ENCODE measurements around the gene UBR4.

Gene UBR4

DNA sequence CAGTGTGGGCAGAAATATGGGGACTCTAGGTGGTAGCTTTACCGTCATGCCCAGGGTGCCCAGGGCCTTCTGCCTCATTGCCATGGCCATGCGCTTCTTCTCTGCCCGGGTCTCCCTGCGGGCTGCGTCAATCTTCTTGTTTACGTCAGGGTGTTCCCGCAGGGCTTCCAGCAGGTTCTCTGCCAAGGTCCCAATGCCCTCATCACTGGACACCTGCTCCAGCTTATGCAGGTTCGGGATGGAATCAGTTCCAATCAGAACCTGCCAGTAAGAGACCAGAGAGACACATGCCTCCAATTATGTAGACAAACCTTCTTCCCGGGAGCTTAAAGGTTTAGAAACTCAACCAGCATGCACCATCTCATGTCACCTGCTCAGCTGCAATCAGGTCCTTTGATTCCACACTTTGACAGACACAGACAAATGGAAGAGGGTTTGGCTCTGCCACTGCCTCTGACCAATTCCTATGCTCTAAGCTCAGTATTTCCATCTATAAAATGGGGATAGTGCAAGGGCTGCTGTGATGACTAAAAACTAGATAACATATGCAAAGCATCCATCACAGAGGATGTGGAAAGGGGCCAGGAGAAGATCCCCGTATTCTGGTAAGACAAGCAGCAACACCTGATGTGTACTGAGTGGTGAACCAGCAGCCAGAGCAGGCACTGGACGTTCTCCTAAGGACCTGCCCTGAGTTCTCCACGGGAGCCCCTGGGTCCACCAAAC is 121.2 kb downstream of the UBR4 start:
- Mint-ChIP-seq H3K36me3 (ENCODE audit: low read depth) (peaks cover 55% of the 10 kb centered on the region), H3K4me3 (no peak overlapping the region), H3K9me3 (no peaks in the 10 kb centered on the region), H3K27me3 (ENCODE audit: low read depth, poor library complexity) (peaks cover 2% of the 10 kb centered on the region), H3K27ac (no peak overlapping the region), H3K4me1 (no peaks in the 10 kb centered on the region)
- TF ChIP-seq, protein P1, sequence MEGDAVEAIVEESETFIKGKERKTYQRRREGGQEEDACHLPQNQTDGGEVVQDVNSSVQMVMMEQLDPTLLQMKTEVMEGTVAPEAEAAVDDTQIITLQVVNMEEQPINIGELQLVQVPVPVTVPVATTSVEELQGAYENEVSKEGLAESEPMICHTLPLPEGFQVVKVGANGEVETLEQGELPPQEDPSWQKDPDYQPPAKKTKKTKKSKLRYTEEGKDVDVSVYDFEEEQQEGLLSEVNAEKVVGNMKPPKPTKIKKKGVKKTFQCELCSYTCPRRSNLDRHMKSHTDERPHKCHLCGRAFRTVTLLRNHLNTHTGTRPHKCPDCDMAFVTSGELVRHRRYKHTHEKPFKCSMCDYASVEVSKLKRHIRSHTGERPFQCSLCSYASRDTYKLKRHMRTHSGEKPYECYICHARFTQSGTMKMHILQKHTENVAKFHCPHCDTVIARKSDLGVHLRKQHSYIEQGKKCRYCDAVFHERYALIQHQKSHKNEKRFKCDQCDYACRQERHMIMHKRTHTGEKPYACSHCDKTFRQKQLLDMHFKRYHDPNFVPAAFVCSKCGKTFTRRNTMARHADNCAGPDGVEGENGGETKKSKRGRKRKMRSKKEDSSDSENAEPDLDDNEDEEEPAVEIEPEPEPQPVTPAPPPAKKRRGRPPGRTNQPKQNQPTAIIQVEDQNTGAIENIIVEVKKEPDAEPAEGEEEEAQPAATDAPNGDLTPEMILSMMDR (IDR thresholded peaks at IDR 0.05): no peak
- no peak for DNase-seq

DNA sequence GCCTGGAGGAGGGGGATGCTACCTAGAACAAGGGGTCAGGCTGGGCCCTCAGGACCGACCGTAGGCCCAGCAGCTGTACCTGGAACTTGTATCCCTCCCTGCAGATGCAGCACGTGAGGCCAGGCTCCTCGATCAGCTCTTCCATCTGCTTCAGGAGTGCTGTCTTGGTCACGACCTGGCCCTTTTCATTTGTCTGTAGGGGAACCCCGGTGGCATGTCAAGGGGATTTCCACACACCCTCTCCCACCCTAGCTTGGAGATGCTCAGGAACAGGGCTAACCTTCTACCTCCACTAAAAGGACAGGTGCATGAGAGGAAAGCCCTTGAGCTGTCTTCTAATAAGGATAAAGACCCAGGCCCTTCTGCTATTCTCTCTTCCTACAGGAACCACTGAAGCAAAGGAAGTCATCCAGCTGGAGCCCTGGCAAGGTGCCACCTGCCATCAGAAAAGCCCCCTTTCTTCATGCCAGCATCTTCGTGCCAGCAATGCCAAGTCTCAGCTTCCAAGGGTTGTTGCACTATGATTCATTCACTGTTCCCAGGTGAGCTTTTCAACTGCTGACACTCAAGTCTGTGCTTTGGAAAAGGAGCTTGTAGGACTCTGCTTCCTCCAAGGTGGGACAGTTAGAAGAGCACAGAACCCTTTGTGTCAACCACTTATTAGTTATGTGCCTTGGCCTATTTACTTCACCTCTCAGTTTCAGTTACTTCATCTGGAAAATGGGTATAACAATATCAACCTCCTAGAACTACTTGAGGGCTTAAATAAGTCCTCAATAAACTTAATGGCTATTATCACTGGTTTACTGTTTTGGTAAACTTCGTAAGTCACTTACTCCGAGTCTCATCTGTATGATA is 122.1 kb downstream of the UBR4 start:
- H3K27me3 Mint-ChIP-seq (ENCODE audit: low read depth, poor library complexity): peaks cover 2% of the 10 kb centered on the region
- H3K27ac Mint-ChIP-seq: no peak overlapping the region
- no peaks in the 10 kb centered on the region for H3K9me3 Mint-ChIP-seq
- H3K36me3 Mint-ChIP-seq (ENCODE audit: low read depth): peaks cover 53% of the 10 kb centered on the region
- TF ChIP-seq, protein P1 (IDR thresholded peaks at IDR 0.05): no peak
- no peak overlapping the region for H3K4me3 Mint-ChIP-seq
- H3K4me1 Mint-ChIP-seq: no peaks in the 10 kb centered on the region
- no peak for DNase-seq

DNA sequence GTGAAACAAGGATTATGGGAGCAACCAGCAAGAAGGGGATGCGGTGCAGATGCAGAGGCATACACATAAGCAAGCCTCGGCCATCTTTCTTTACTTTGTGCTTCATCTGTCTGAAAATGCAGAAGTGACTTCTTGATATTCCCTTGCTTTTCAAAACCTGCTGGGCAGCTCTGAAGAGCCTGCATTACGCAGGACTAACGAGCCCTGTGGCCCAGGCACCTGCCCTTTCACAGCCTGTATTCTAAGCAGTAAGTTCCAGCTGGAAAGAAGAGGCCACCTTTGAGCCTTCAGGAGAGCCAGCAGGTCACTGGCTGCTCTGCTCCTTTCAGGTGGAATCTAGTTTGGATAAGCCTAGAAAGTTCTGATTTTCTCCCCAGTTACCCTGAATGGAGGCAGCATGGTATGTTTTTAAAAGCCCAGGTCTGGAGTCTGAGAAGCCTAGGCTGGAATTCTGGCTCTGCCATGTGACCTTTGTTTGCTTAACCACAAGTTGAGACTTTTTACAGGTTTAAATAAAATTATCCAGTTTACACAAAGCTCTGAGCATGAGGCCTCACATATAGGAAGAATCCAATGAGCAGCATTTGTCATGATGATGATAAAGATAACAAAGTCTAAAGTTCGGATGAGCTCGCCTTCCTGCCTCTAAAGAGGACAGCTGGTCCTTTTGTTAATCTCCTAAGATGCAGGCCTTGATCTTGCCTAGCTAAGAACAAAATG is 122.9 kb downstream of the UBR4 start:
- DNase-seq: no peak
- Mint-ChIP-seq H3K36me3 (ENCODE audit: low read depth) (peaks cover 54% of the 10 kb centered on the region), H3K9me3 (no peaks in the 10 kb centered on the region), H3K27me3 (ENCODE audit: low read depth, poor library complexity) (peaks cover 2% of the 10 kb centered on the region), H3K4me3 (no peak overlapping the region), H3K4me1 (no peaks in the 10 kb centered on the region), H3K27ac (no peak overlapping the region)
- TF ChIP-seq, protein P1 (IDR thresholded peaks at IDR 0.05): no peak

DNA sequence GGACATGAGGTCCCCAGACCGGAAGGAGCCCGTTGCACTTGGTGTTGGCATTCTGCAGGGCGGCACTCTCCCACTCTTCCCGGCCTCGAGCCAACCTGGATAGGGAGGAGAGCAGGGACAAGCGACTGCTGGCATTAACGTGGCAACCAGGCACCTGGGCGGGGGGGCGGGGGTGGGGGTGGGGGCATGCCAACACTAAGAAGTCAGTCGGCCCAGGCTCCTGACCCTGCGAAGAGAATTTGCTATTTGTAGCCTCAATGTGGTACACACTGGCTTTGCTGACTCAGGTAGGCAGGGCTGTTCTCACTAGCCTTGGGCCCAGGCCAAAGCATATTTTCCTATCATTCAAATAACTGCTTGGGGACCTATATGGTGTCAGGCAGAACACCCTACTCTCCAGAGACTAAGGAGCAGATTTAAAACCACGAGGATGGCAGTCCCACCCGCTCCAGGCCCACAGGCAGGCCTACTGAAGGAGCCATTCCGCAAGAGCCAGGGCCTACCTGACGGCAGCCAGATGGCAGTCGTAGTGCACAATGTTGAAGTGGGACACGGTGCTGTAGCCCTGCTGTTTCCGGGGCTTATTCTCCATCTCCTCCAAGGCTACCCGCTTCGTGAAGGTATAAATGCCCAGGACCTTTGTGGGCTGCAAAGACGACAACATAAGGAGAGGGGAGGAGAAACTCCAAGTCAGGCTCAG is 123.7 kb downstream of the UBR4 start:
- no peak for DNase-seq
- Mint-ChIP-seq H3K36me3 (ENCODE audit: low read depth) (peaks cover 57% of the 10 kb centered on the region), H3K4me1 (peaks cover 7% of the 10 kb centered on the region), H3K27me3 (ENCODE audit: low read depth, poor library complexity) (peaks cover 2% of the 10 kb centered on the region), H3K4me3 (no peak overlapping the region), H3K27ac (peak overlapping the region; percentile 24), H3K9me3 (no peaks in the 10 kb centered on the region)
- TF ChIP-seq, protein P1 (IDR thresholded peaks at IDR 0.05): no peak

DNA sequence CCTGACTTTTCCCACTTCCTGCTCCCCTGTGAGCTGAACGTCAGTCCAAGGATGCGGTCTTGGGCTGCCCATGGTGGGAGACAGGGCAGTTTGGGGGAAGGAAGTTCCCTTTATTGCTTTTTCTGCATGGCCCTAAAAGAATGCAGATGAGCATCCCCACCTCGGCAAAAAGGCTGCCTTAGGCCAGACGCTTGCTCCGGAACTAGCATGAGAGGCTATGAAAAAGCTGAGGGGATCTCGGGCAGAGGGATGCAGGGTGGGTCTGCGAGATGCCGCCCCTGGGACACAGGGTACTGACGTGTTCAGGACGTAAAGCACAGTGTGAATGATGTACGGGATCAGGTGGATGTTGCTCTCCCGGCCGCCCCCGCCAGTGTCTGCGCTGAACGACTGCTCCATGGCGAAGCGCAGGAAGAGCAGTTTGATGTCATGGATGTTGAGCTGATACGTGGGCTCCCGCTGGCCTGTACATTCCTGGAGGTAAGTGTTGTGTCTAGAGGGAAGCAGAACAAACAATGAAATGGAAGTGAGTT is 125.8 kb downstream of the UBR4 start:
- no peak overlapping the region for H3K4me3 Mint-ChIP-seq
- H3K9me3 Mint-ChIP-seq: no peaks in the 10 kb centered on the region
- DNase-seq: no peak
- no peak overlapping the region for H3K27ac Mint-ChIP-seq
- peaks cover 63% of the 10 kb centered on the region for H3K36me3 Mint-ChIP-seq (ENCODE audit: low read depth)
- H3K4me1 Mint-ChIP-seq: peaks cover 16% of the 10 kb centered on the region
- H3K27me3 Mint-ChIP-seq (ENCODE audit: low read depth, poor library complexity): peaks cover 2% of the 10 kb centered on the region
- TF ChIP-seq, protein P1 (IDR thresholded peaks at IDR 0.05): no peak

Measured in nephron progenitor cell (in vitro differentiated cells).